Femur (tissue), 1 donor: ENCODE data around the gene FSTL5.
A peak's percentile ranks its signal among the peaks of the same experiment; 100 is the strongest.
"Not testable (repeated sequence)": the region's sequence is repeated elsewhere in the genome, so short reads cannot be mapped to it uniquely, and the experiment has no call there.

Experiments
- DNase-seq: peaks from one replicate; pipeline ENCODE4 v3.0.0-alpha.2; 2017

The FSTL5 gene

DNA sequence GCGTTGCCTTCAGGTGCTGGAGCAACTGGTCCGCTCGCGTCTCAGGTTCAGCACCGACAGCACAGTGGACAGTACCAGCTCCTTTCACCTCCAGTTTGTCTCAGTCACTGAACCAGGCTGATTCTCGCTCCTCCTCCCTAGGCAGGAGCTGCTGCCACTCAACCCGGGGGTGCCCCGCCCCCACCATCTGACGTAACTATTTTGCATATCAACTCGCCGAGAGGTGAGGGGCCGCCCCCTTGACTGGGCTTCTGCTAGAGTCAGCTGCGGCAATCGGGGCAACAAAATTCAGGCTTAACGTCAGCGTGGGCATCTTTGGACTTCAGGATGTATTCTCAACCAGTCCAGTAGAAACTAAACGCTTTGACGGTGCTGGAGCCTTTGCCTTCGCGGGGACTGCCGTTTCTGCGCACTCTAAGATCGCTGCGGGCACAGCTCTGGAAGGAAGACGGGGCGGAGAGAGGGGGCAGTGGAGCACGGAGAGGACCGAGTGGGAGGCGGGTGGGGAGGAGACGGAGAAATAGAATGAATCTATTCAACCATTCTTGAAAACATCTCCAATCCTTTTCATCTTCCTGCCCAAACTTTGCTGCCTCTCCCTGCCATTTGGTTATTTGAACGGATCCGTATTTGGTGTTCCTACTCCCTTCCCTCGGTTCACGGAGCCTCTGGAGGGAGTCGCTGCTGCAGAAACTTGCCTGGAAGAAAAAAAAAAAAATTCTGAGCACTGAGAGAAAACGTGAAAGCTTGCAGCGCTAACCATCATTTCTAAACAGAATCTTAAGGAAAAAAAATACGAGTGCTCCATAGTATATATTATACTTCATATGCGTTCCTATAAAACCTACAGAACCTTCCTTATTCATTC, at the start of gene FSTL5:
FSTL5 (minus strand) TSS at position 109 of the 868 bp plus-strand sequence. CDS start 52,604 bp downstream, outside the sequence.
- DNase-seq = peak; percentile 87

DNA sequence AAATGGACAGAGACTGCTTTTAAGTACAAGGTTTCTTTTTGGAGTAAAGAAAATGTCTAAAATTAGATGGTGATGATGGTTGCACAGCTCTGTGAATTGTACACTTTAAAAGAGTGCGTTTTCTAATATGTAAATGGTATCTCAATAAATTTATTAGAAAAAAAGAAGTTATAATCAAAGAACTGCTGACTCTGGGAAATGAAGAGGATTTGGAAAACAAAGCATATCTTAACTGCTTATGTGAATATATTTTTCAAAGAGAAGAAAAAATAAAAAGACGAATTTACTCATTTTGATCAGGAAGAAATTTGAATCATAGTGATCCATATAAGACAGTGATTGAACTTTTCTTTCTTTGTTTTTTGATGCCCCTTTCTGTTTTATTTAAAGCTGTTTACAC, 45.9 kb upstream of the FSTL5 start:
- no peak for DNase-seq

GRCh38 chr4:162203478-162203877, 39.7 kb upstream of the FSTL5 start:
- not testable (repeated sequence) for DNase-seq

- no peak for DNase-seq
These were observed 37.9 kb upstream of the FSTL5 start for GRCh38 chr4:162201673-162202072.

GRCh38 chr4:162170509-162170908, 6.7 kb upstream of the FSTL5 start:
- DNase-seq = no peak

GRCh38 chr4:162164906-162165510, 1.2 kb upstream of the FSTL5 start:
- no peak for DNase-seq

DNA sequence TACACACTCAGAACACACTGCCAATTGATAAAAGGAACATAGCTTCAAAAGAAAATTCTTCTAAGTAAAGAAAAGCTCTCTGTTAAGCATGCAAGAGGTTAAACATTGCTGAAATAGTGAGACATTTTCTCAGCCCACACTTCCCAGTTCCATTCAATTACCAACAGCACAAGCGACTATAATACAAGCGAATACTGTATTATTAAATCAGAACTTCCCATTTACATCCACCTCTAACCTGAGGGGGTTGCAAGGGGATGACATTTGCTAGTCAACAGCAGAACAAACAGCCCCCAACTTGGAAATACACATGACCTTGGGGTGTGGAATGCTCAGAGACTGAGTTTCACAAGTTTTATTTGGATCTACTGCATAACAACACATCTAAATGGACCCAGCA, 1.1 kb downstream of the FSTL5 start:
- DNase-seq = no peak

GRCh38 chr4:162157241-162157640, 6.6 kb downstream of the FSTL5 start:
- DNase-seq = no peak

GRCh38 chr4:162154862-162155540, 8.8 kb downstream of the FSTL5 start:
- no peak for DNase-seq

DNA sequence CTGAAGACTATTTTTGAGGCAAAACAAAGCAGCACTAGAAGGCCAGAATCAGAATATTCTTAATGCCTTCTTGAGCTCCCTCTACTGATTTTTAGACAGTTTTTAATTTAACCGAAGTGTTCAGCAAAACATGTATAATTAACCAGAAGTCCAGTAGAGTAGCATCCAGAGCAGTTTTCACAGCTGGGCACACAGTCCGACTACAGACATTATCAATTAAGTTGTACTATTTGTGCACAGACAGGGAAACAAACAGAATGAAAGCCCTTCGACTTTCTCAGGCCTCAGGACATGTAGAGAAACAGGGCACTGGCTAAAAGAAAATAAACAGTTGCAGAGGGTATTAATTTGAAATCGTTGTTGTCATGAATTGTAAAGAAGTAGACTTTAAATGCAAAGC, 11.9 kb downstream of the FSTL5 start:
- no peak for DNase-seq

GRCh38 chr4:162151386-162151785, 12.4 kb downstream of the FSTL5 start:
- no peak for DNase-seq

DNA sequence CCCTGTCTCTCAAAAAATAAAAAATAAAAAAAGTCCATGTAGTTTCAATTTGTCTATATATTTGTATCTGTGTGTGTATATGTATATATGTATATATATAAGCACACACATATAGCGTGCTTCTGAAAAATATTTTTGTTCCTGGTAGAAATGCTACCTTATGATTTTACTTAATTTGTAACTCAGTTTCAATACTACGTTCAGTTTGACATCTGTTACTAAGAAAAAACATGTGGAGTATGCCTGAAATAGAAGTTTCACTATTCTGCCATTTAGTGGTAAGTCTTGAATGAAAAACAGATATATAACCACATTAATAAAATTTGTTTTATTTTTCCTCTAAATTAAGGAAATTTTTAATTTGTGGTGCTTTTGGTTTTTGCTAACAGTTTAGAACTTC, 14.2 kb downstream of the FSTL5 start:
- DNase-seq = no peak

GRCh38 chr4:162140051-162140683, 23.6 kb downstream of the FSTL5 start:
- DNase-seq = no peak

- no peak for DNase-seq
These were observed 24.4 kb downstream of the FSTL5 start for GRCh38 chr4:162139412-162139811.

DNA sequence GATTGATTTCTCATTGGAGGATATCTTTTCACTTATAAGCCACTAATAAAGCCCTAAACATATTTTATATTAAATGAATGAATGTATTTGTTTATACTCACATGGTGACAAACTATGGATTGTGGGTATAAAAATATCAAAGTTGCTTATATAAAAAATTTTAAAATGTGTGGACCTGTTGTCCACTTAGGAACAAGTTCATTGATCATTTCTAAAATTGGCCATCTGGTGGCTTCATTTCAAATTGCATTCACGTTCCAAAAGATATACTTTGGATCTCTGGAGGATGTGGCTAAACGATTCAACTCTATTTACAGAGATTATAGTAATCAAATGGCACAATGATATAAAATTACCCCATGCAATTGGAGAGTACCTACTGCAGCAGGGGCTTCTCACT, 32.5 kb downstream of the FSTL5 start:
- DNase-seq = no peak

DNA sequence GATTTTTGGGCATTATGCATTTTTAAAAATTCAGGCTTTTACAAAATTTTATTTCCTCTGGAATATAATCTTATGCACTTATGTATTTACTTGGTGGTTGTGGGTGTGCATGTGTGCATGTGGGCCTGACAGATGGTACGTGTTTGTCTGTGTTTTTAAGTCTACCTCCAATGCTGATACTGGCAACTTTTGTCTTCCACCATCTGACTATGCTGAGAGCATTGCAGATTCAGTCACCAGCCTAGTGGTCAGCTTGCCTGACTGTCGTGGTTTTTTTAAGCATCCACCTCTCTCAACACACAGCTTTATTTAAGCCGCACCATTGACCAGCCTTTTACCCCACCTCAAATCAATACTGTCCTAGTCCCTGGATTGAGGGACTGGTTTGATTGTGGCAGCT, 37.1 kb downstream of the FSTL5 start:
- DNase-seq = no peak

DNA sequence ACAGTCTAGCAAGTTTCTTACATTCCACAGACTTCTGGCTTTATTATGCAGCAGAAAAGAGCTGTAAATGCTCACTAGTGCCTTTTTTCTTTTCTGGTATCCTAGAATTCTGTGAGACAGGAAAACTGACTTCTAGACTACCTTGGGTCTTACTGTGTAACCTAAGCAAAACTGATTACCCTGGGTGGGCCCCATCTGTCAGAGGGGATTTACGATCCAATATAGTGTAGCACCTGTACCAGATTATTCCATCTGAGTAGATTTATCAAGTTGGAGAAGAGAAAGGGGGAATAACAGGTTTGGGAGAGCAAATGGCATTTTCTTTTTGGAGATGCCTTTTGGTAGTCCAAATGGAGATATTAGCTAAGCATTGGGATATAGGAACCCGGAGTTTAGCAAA, 46.7 kb downstream of the FSTL5 start:
- no peak for DNase-seq

- peak; percentile 23 for DNase-seq
These were observed 47.6 kb downstream of the FSTL5 start for GRCh38 chr4:162116095-162116779.

GRCh38 chr4:162115333-162115732, 48.5 kb downstream of the FSTL5 start:
- no peak for DNase-seq

DNA sequence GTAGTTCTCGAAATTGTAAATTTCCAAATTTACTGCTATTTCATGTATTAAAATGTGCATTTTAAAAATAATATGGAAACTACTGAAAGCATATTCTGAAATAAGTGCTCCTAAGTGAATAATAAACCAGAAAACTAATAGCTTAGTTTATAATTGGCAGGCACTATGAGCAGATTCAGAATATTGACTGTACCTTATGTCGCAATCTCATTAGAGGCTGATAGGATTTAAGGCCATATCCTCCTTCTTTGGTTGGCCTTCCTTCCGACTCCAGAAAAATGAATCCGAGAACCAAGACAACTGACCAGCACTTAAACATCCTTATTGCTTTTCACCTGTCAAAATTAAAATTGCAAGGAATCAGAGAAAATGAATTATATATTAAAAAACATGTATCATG, 52.7 kb downstream of the FSTL5 start:
- DNase-seq = no peak

DNA sequence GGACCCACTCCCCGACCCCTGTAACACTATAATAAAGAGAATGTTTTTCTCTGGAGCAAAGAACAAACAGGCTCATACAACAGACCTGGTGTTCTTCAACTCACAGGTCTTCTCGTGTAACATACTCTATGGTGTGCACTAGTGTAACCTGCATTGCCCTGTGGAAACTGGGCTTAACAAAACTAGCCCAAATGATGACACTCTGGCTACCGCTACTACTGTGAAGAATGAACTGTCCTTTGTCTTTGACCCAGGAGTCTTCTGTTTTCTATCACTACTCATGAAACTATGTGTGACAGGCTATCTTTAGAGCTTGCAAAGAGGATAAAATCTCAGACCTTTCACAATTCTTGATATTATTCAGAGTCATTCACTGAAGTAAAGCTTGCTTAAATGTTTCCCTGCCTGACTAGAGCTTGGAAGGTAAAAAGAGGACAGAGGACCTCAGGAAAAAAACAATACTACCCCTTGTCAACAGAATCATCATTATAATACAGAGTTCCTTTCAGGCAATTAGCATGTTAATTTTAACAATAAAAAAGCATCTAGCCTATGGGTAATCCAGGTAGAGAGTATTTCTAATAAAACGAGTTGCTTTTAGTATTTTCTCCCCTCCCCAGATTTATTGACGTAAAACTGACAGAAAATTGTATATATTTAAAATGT, 59.2 kb downstream of the FSTL5 start:
- DNase-seq = no peak

- DNase-seq = not testable (repeated sequence)
These were observed 59.9 kb downstream of the FSTL5 start for GRCh38 chr4:162103908-162104307.
